GM19238 (cell line): Measurements from ENCODE around the gene CEP135.
"Not testable (repeated sequence)": the region's sequence is repeated elsewhere in the genome, so short reads cannot be mapped to it uniquely, and the experiment has no call there.

ENCODE experiments used
- DNase-seq: peaks from one replicate; pipeline ENCODE4 v3.0.0; 2011; ENCODE audit warnings: low spot score; ENCODE audit not compliant: insufficient read length

Gene CEP135

GRCh38 chr4:56067826-56068225, 119.1 kb downstream of the CEP135 start:
- DNase-seq = no peak

- DNase-seq = not testable (repeated sequence)
These were observed 124.0 kb downstream of the CEP135 start for GRCh38 chr4:56072730-56073129.

DNA sequence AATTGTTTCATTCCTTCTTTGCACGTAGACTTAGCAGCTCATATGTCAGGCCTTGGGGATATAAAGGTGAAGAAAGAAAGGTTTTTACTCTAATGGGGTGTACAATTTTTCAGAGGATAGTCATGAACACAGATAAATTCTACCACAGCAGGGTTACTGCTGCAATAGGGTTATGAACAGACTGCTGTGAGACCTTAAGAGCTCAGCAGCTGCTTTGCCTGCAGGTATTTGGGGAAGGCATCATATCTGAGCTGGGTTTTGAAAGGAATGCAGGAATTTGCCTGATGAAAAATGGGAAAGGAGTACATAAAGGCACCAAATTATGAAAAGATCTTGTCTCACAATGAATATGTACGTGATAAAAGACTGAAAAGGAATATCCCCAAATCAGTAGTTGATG, 128.9 kb downstream of the CEP135 start:
- DNase-seq = no peak

DNA sequence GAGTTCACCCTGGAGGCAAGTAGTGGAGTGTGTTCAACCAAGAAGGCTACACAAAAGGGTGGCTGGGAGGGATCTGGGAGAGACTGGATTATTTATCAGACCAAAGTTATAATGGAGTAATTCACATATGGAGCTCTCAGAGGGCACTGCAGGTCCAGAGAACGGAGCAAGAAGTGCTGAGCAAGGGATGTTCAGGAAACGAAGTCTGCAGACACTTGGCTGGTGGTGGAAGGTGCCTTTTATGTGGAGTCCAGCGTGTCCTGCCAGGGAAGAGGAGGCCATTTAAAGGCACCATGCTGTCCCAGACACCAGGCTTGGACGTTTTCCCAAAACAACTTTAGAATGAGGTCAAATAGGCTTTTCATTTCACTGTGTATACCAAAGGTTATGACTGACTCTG, 130.1 kb downstream of the CEP135 start:
- DNase-seq = no peak

DNA sequence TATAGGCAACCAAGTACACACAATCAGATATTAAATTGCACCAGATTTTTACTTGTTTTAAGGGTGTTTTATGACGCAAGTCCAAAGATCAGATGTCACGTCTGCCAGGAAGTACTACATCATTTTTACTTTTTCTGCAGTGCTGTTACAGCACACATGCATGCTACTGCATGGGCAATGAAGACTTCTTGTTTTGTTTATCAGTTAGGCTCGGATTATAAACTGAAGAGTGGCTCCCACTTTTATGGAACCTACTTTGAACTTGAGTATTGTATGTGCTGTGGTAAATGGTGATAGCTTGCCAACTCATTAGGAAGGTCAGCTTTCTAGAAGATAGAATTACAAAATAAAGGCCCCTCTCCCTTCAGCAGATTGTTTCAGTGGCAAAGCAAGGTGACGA, 131.6 kb downstream of the CEP135 start:
- DNase-seq = no peak

- no peak for DNase-seq
These were observed 134.1 kb downstream of the CEP135 start for GRCh38 chr4:56082829-56083228.
